IMR-90 (cell line): Measurements from ENCODE around the gene PCCA. TPM values are rescaled to one million over a fixed set of nuclear protein-coding genes. Genes with fewer than 3 reads are reported as not detected.

Experiments
- ATAC-seq: fragments of 200-7000 bp; cut with Tn5 transposase; 2 replicates; pipeline ENCODE4 v1.9.1; 2020; ENCODE audit warnings: low read depth, mild to moderate bottlenecking, moderate library complexity
- BruUV-seq: library from RNA; stranded (reverse); fragments of 400-500 nt; replicated peaks from 2 replicates; lab custom pipeline; 2021; lab: Mats Ljungman, UMichigan
- CTCF ChIA-PET: fragments of 300-600 bp; formaldehyde crosslinking; extraction: SDS; loops from one replicate; lab custom pipeline; 2021; ENCODE audit warnings: antibody characterized with exemption; lab: Yijun Ruan, JAX
- POLR2A ChIA-PET: fragments of 300-600 bp; sonication (Branson Sonifier 250); formaldehyde crosslinking; loops from one replicate; lab custom pipeline; 2022; ENCODE audit warnings: antibody characterized with exemption; ENCODE audit not compliant: unreplicated experiment; lab: Charles Lee
- DNase-seq: peaks from one replicate; pipeline ENCODE4 v3.0.0; 2013
- H2AFZ ChIP-seq: replicated peaks from 2 replicates; pipeline ENCODE3; 2013; ENCODE audit warnings: low read length, mild to moderate bottlenecking; ENCODE audit not compliant: poor library complexity
- H2AK5ac ChIP-seq: 2 replicates; pipeline ENCODE4 v1.6.1; 2013; ENCODE audit warnings: low read depth, low read length, inconsistent platforms
- H2AK9ac ChIP-seq: replicated peaks from 2 replicates; pipeline ENCODE3; 2013; ENCODE audit warnings: mild to moderate bottlenecking, low read depth, low read length, moderate library complexity; ENCODE audit not compliant: poor library complexity
- H2BK120ac ChIP-seq: 2 replicates; pipeline ENCODE4 v1.6.1; 2013; ENCODE audit warnings: low read depth, low read length, inconsistent platforms
- H2BK15ac ChIP-seq: 3 replicates; pipeline ENCODE4 v1.6.1; 2013; ENCODE audit warnings: low read depth, low read length, inconsistent platforms
- H2BK20ac ChIP-seq: 2 replicates; pipeline ENCODE4 v1.6.1; 2013; ENCODE audit warnings: low read depth, mild to moderate bottlenecking, inconsistent platforms, low read length, moderate library complexity
- H2BK5ac ChIP-seq: 2 replicates; pipeline ENCODE4 v1.6.1; 2013; ENCODE audit warnings: mild to moderate bottlenecking, low read depth, low read length, inconsistent platforms; ENCODE audit not compliant: poor library complexity, severe bottlenecking
- H3K14ac ChIP-seq: replicated peaks from 2 replicates; pipeline ENCODE4 v1.6.1; 2013; ENCODE audit warnings: low read depth, low read length, inconsistent platforms
- H3K18ac ChIP-seq: 2 replicates; pipeline ENCODE4 v1.6.1; 2013; ENCODE audit warnings: low read depth, low read length, control low read depth
- H3K23ac ChIP-seq: 2 replicates; pipeline ENCODE4 v1.6.1; 2013; ENCODE audit warnings: low read depth, low read length, inconsistent platforms
- H3K27ac ChIP-seq: 2 replicates; pipeline ENCODE4 v1.5.1; 2013; ENCODE audit warnings: mild to moderate bottlenecking, control low read depth, low read length; ENCODE audit not compliant: insufficient read depth
- H3K27me3 ChIP-seq: 2 replicates; pipeline ENCODE4 v1.6.1; 2013; ENCODE audit warnings: low read length; ENCODE audit not compliant: control insufficient read depth, insufficient read depth
- H3K36me3 ChIP-seq: 2 replicates; pipeline ENCODE4 v1.6.1; 2013; ENCODE audit warnings: low read length, mixed read lengths; ENCODE audit not compliant: control insufficient read depth, insufficient read depth
- H3K4ac ChIP-seq: 2 replicates; pipeline ENCODE4 v1.6.1; 2013; ENCODE audit warnings: low read depth, low read length, inconsistent platforms
- H3K4me1 ChIP-seq: 2 replicates; pipeline ENCODE4 v1.6.1; 2013; ENCODE audit warnings: low read length, mixed read lengths; ENCODE audit not compliant: control insufficient read depth, insufficient read depth
- H3K4me2 ChIP-seq: 2 replicates; pipeline ENCODE4 v1.6.1; 2013; ENCODE audit warnings: low read depth, mild to moderate bottlenecking, control low read depth, low read length, moderate library complexity
- H3K4me3 ChIP-seq: 2 replicates; pipeline ENCODE4 v1.5.1; 2013; ENCODE audit warnings: low read depth, mild to moderate bottlenecking, control low read depth, low read length, moderate library complexity; ENCODE audit not compliant: insufficient read depth
- H3K56ac ChIP-seq: 2 replicates; pipeline ENCODE4 v1.6.1; 2013; ENCODE audit warnings: low read length, inconsistent platforms; ENCODE audit not compliant: insufficient read depth; ENCODE audit errors: extremely low read depth
- H3K79me1 ChIP-seq, 2 experiments: 2 replicates each; pipeline ENCODE4 v1.6.1; 2013; ENCODE audit warnings: low read length in 2 of 2, inconsistent platforms in 1 of 2, low read depth in 1 of 2
- H3K9ac ChIP-seq: 2 replicates; pipeline ENCODE4 v1.6.1; 2013; ENCODE audit warnings: low read depth, low read length, control low read depth
- H3K9me1 ChIP-seq: 2 replicates; pipeline ENCODE4 v1.6.1; 2013; ENCODE audit warnings: low read length, inconsistent platforms; ENCODE audit not compliant: insufficient read depth
- H3K9me3 ChIP-seq: 2 replicates; pipeline ENCODE4 v1.6.1; 2013; ENCODE audit warnings: low read length; ENCODE audit not compliant: control insufficient read depth, insufficient read depth
- H4K20me1 ChIP-seq: 2 replicates; pipeline ENCODE4 v1.6.1; 2013; ENCODE audit warnings: low read length, inconsistent platforms; ENCODE audit not compliant: insufficient read depth
- H4K5ac ChIP-seq: 2 replicates; pipeline ENCODE4 v1.6.1; 2013; ENCODE audit warnings: mild to moderate bottlenecking, low read depth, low read length, control low read depth
- H4K8ac ChIP-seq, 2 experiments: 2 replicates each; pipeline ENCODE4 v1.6.1; 2013; ENCODE audit warnings: low read depth in 2 of 2, low read length in 2 of 2, control low read depth in 1 of 2, inconsistent platforms in 1 of 2
- H4K91ac ChIP-seq: 2 replicates; pipeline ENCODE4 v1.6.1; 2013; ENCODE audit warnings: low read depth, low read length, inconsistent platforms; ENCODE audit not compliant: insufficient read depth
- BHLHE40 ChIP-seq: fragments of 150-350 bp; IDR thresholded peaks from 2 replicates; pipeline ENCODE4 v1.6.1; 2016; ENCODE audit warnings: mild to moderate bottlenecking, low read depth, low read length
- CEBPB ChIP-seq: IDR thresholded peaks from 2 replicates; pipeline ENCODE4 v1.6.1; 2012; ENCODE audit warnings: low read depth, low read length, improper control_type of control experiment
- CHD1 ChIP-seq: IDR thresholded peaks from 2 replicates; pipeline ENCODE4 v1.6.1; 2012; ENCODE audit warnings: low read depth, low read length, improper control_type of control experiment
- CTCF ChIP-seq: conservative IDR thresholded peaks from 2 replicates; pipeline ENCODE4 v1.5.1; 2012; ENCODE audit warnings: mild to moderate bottlenecking, low read depth, low read length, improper control_type of control experiment
- ELK1 ChIP-seq: fragments of 150-350 bp; IDR thresholded peaks from 2 replicates; pipeline ENCODE4 v1.6.1; 2016; ENCODE audit warnings: low read depth, mild to moderate bottlenecking, low read length, moderate library complexity, borderline replicate concordance
- MAFK ChIP-seq: IDR thresholded peaks from 2 replicates; pipeline ENCODE4 v1.6.1; 2012; ENCODE audit warnings: low read depth, low read length, improper control_type of control experiment
- MAZ ChIP-seq: IDR thresholded peaks from 2 replicates; pipeline ENCODE4 v1.6.1; 2012; ENCODE audit warnings: low read depth, mild to moderate bottlenecking, low read length, improper control_type of control experiment, moderate library complexity, borderline replicate concordance
- MXI1 ChIP-seq: IDR thresholded peaks from 2 replicates; pipeline ENCODE4 v1.6.1; 2012; ENCODE audit warnings: low read depth, mild to moderate bottlenecking, low read length, moderate library complexity, borderline replicate concordance
- NFE2L2 ChIP-seq: fragments of 150-350 bp; IDR thresholded peaks from 2 replicates; pipeline ENCODE4 v1.6.1; 2016; ENCODE audit warnings: low read depth, mild to moderate bottlenecking, low read length
- POLR2A ChIP-seq: IDR thresholded peaks from 2 replicates; pipeline ENCODE4 v1.6.1; 2012; ENCODE audit warnings: mild to moderate bottlenecking, low read depth, low read length
- RAD21 ChIP-seq: IDR thresholded peaks from 2 replicates; pipeline ENCODE4 v1.6.1; 2012; ENCODE audit warnings: low read length, improper control_type of control experiment
- RCOR1 ChIP-seq: IDR thresholded peaks from 2 replicates; pipeline ENCODE4 v1.6.1; 2012; ENCODE audit warnings: mild to moderate bottlenecking, low read length, improper control_type of control experiment; ENCODE audit not compliant: insufficient replicate concordance
- RFX5 ChIP-seq: IDR thresholded peaks from 2 replicates; pipeline ENCODE4 v1.8.0; 2012; ENCODE audit warnings: low read depth, mild to moderate bottlenecking, low read length, moderate library complexity
- SMC3 ChIP-seq: fragments of 150-350 bp; IDR thresholded peaks from 2 replicates; pipeline ENCODE4 v1.6.1; 2016; ENCODE audit warnings: low read depth, mild to moderate bottlenecking, antibody characterized with exemption, low read length, moderate library complexity
- WGBS, 2 experiments: methylation state at CpG; one replicate each; pipeline versions ENCODE4 v1.1.5 to v1.1.7; 2013; ENCODE audit warnings: missing lambda C conversion rate in 2 of 2; ENCODE audit not compliant: insufficient read length in 1 of 2; ENCODE audit errors: extremely low coverage in 2 of 2; 5-methylcytosine and 5-hydroxymethylcytosine counted together
- dilution Hi-C: fragments of 300-500 bp; cut with HindIII; formaldehyde crosslinking; loops from one replicate; pipeline ENCODE4 v1.14.3; 2018; ENCODE audit warnings: low sequenced_read_pairs; ENCODE audit not compliant: unreplicated experiment
- in situ Hi-C: fragments of 300-500 bp; cut with MboI; formaldehyde crosslinking; loops from 3 replicates; pipeline ENCODE4 v1.14.3; 2019; ENCODE audit warnings: low sequenced_read_pairs, inconsistent platforms, mixed read lengths
- intact Hi-C: fragments of 100-400 bp; cut with micrococcal nuclease; formaldehyde crosslinking; loops from 2 replicates; pipeline ENCODE4 v1.10.0; 2022
- polyA plus RNA-seq, 3 experiments: library from polyadenylated mRNA; depleted of rRNA; stranded (reverse); fragments of >200 nt; gene quantifications; 2 replicates each; pipeline ENCODE4 v1.2.3, GENCODE V29; 2012; ENCODE audit warnings: low replicate concordance in 1 of 3
- total RNA-seq: library from RNA; depleted of rRNA; stranded (reverse); fragments of >200 nt; gene quantifications from 2 replicates; pipeline ENCODE4 v1.2.3, GENCODE V29; 2012
- TF ChIP-seq, protein P1 (sequence below): fragments of 150-350 bp; IDR thresholded peaks from 2 replicates; pipeline ENCODE4 v1.6.1; 2017; ENCODE audit warnings: mild to moderate bottlenecking, antibody characterized with exemption, low read length, low read depth

Gene PCCA
- total and polyA plus RNA-seq, 2 of the 4 experiments (the other 2 are of a cell fraction) = 7.6 to 24.0 TPM

DNA sequence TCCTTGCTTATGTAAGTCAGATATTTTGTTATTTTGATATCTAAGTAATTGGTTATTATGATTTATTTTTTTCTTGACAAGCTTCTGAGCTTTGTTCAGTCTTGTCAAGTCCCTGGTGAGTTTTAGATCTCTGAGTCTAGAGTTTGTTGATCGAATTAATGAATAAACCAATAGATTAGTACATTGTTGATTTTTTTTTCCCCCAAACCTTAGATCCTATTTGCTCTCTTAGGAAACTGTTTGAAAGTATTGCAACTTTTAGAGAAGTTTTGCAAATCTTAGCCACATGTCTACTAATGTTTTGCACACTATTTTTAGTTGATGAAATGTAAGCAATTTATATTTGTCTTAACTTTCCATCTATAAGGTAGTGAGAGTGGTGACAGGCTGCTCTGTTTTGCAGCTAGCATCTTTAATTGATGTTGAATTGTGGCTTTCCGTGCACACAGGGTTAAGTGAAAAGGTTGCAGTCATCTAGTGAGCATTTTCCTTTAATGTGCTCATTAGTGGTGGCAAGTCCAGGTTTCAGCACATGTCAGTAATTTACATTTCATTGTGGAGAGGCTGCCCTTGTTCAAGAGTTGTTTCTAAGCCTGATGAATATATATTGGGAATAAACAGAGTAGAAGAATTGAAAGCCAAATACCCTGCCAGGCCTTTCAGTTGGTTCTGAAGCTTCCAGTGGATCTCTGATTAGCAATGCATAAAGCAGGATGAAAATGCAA is 86.3 kb downstream of the PCCA start:
- TF ChIP-seq POLR2A (no peak), SMC3 (no peak), RAD21 (no peak), MAZ (no peak), ELK1 (no peak), CEBPB (no peak), MXI1 (no peak), CHD1 (no peak), NFE2L2 (no peak), MAFK (no peak), BHLHE40 (no peak), RFX5 (no peak), RCOR1 (no peak), CTCF (no peak)
- TF ChIP-seq, protein P1, sequence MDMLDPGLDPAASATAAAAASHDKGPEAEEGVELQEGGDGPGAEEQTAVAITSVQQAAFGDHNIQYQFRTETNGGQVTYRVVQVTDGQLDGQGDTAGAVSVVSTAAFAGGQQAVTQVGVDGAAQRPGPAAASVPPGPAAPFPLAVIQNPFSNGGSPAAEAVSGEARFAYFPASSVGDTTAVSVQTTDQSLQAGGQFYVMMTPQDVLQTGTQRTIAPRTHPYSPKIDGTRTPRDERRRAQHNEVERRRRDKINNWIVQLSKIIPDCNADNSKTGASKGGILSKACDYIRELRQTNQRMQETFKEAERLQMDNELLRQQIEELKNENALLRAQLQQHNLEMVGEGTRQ = no peak
- dilution Hi-C loops = no loop called here

More for the DNA sequence above, 86.3 kb downstream of the PCCA start:
- no peak overlapping the region for H4K5ac ChIP-seq
- H2BK120ac ChIP-seq = no peak overlapping the region
- CTCF ChIA-PET = no interaction called here
- 0 out of 2 replicates have a peak, but pooled peaks cover 5% of the 10 kb centered on the region for H4K20me1 ChIP-seq
- H3K79me1 ChIP-seq = peaks cover 15 to 18% of the 10 kb centered on the region in 2 experiments
- peaks cover 8% of the 10 kb centered on the region; the same call in 1 of the 2 replicates for H3K4me1 ChIP-seq
- no peak overlapping the region for H3K4me3 ChIP-seq
- H3K18ac ChIP-seq = no peak overlapping the region
- ATAC-seq = no peak
- BruUV-seq = no TSS peak
- peaks cover 5% of the 10 kb centered on the region; the same call in 1 of the 2 replicates for H3K9me1 ChIP-seq
- no peak overlapping the region for H4K8ac ChIP-seq
- H3K14ac ChIP-seq = 0 out of 2 replicates have a peak overlapping the region, but pooled peaks have one; percentile 13
- H3K9me3 ChIP-seq = no peaks in the 10 kb centered on the region
- no peak overlapping the region for H3K4me2 ChIP-seq
- H3K36me3 ChIP-seq = no peaks in the 10 kb centered on the region
- no peak overlapping the region for H4K91ac ChIP-seq
- in situ Hi-C loops = no loop called here
- H2AK5ac ChIP-seq = no peak overlapping the region
- no peak overlapping the region for H3K4ac ChIP-seq
- H2BK20ac ChIP-seq = no peak overlapping the region
- WGBS, 2 experiments = 100% methylated on average over 1 of the region's 2 CpGs; no CpG with 5 or more reads in 1 of the 2 experiments
- H3K27ac ChIP-seq = no peak overlapping the region
- POLR2A ChIA-PET = no interaction called here
- no peak overlapping the region for H3K23ac ChIP-seq
- no peak overlapping the region for H2BK5ac ChIP-seq
- DNase-seq = no peak
- no peak overlapping the region for H2AK9ac ChIP-seq
- H3K9ac ChIP-seq = no peak overlapping the region
- no peak overlapping the region for H3K56ac ChIP-seq
- no peaks in the 10 kb centered on the region for H3K27me3 ChIP-seq
- intact Hi-C loops = no loop called here
- no peak overlapping the region for H2BK15ac ChIP-seq
- no peak overlapping the region for H2AFZ ChIP-seq
